GM18870 (cell line): ENCODE results near the gene PSG7.
"Not testable (repeated sequence)": the region's sequence is repeated elsewhere in the genome, so short reads cannot be mapped to it uniquely, and the experiment has no call there.

Experiments
- ATAC-seq: cut with Tn5 transposase; IDR thresholded peaks from one replicate; pipeline ENCODE4 v1.9.1; 2021; ENCODE audit warnings: moderate library complexity; ENCODE audit not compliant: unreplicated experiment

PSG7 gene

DNA sequence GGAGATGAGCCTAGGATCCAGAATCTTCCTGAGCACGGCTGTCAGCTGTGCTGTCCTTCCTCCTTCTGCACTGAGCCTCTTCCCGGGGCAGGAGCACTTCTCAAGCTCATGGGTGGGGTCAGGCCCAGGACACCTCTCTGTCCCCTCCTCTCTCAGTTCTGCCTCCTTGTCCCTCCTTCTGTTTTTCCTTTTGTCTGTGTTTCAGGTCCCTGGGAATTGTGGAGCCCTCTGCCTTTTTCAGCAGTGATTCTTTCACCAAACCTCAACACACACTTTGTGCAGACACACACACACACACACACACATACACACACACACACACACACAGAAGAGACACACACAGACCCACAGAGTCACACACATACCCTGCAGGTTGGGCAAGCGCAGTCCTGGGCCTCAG, at the start of gene PSG7:
Gene PSG7 (minus strand): TSS at position 101 of the 400 bp plus-strand sequence. CDS start 131 bp downstream, outside the sequence.
- ATAC-seq: not testable (repeated sequence)

DNA sequence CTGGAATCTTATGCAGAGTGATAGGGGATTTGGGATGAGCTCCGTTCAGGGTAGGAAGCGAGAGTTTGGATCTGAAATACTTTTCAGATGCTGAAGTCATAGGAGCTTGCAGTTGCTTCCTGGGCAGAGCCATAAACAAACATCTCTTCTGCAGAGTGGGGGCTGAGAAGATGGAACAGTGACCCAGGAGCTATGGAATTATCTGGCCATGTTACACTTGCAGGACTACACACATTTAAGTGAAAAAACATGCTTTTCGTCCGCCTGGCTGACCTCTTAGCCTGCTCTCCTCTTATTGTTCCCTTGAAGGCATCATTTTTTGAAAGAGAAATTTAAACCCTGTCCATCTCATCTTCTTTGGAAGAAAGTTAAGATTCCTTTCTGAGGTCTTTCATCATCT, 48.6 kb upstream of the PSG7 start:
- no peak for ATAC-seq

DNA sequence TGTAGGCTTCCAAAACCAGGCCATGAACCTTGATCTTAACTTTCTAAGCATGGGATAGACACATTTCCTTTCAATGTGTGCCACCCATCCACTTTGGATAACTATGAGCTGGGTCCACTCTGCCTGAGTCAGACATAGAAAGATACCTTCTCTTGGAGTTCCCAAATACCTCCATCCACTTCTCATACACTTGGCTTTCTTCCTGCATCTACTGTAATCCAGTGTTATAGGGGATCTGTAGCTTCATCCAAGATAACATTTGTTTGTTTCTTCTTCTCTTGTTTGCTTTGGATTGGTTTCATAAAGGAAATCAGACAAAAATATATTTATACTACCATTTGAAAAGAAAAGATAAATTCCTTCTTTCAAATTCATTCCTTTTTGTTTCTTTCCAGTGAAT, 45.1 kb upstream of the PSG7 start:
- ATAC-seq: not testable (repeated sequence)

DNA sequence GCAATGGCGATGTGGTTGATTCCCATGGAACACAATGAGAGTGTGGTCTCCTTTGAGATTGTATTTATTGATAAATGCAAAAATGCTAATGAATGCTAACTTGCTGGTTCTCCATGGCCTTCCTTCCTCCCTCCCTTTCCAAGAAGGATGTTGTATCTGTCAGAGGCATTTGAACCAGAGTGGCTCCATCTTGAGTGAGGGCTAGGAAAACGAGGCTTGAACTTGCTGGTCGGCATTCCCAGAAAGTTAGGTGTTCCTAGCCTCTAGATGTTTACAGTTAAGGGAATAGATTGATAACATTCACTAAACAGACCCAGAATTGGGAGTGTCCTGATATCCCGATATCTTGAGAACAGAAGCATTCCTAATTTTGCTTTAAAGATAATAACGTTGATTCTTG, 34.4 kb upstream of the PSG7 start:
- ATAC-seq: not testable (repeated sequence)

DNA sequence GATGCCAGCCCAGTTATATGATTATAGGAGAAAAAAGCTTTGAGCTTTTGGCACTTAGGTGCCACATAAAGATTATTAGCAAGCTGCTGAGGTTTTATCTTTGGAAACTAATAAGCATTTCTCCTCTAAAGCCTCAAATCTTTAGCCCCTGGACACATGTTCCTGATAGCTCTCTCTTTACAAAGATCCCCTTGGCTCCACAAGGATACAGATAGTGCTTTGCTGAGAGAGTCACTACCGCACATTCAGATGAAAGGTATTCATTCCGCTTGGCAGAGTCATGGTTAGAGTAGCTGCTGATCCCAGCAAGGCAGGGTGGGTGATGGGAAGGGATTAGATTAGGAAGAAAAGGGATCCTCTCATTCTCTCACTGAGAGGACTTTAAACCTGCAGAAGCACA, 28.2 kb upstream of the PSG7 start:
- ATAC-seq: no peak

DNA sequence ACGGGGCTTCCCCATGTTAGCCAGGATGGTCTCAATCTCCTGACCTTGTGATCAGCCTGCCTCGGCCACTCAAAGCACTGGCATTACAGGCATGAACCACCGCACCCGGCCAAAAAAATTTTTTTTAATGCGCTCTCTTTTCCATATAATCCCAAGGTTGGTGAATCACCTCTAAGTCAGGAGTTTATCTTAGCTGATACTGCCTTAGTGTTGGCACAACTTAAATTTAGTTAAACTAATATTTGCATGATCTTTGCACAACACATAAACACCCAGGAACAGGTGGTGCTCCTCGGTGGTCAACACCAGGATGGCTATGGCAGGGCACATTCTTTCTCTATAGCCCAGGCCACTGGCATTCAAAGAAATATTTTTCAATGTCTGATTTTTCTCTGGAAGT, 24.1 kb upstream of the PSG7 start:
- ATAC-seq: no peak

DNA sequence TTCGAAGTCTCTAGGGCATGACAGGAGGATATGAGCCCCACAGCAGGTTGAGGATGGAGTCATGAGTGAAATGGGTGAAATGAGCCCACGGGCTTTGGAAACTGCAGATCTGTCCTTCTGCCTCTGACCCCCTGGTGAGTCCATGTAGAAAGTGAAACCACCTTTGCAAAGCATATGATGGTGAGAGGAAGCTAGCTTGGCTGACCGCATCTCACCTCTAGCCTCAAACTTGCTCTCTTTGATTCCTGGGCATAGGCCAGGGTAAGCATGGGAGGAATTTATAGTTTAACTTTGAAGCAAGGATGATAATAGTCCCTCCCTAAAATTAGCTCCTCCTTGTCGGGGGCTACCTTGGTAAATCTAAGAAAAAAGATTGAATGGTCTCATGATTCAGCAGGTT, 15.1 kb upstream of the PSG7 start:
- not testable (repeated sequence) for ATAC-seq

DNA sequence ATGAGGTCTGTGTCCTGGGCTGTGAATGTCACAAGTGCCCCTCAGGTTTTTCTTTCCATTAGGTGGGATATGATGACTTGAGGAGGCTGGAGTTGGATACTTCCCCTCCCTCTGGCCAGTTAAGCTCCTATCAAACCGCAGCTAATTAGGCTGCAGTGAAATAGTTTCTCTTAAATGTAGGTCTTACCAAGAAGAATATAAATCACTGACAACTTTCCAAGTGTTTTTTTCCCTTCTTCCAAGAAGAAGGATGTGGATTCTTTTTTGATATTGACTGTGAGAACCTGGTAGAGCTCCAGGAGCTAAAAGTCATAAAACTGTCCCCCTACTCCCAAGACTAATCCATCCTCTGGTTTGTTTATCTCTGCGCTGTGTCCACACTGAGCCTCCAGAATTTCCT, 14.5 kb upstream of the PSG7 start:
- not testable (repeated sequence) for ATAC-seq

DNA sequence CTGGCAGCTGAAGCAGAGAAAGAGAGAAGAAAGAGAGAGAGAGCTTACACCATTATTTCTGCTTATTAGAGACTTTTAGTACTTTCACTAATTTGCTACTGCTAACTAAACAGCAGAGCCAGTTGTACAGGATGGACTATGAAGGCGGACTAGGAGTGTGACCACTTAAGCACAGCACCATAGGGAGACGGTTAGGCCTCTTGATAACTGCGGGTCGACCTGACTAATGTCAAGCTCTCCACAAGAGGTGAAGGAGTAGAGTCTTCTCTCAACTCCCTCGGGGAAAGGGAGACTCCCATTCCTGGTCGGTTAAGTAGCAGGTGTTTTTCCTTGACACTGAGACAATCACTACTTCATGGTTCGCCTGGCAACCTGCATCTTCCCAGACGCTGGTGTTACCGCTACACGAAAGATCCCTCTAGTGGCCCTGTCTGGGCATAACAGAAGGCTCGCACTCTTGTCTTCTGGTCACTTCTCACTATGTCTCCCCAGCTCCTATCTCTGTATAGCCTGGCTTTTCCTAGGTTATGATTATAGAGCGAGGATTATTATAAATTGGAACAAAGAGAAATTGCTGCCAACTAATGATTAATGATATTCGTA, 5.3 kb upstream of the PSG7 start:
- no peak for ATAC-seq

DNA sequence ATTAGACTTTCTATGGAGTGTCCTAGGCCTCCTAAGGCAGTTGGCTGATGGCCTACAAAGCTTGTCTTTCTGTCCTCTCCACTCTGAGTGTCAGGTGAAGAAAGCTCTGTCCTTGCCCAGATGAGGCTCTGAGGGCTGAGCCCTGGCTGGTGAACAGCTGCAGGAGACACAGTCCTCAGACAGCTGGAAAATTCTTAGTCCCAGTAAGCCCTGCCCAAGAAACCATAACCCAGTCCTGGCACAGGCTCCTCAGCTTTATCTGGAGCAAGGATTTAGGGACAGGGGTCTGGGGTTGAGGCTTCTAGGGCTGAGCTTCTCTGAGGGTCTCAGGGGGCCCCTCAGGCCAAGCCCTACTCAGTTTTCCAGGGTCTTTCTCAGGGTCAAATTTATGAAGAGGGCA, 2.3 kb downstream of the PSG7 start:
- not testable (repeated sequence) for ATAC-seq

DNA sequence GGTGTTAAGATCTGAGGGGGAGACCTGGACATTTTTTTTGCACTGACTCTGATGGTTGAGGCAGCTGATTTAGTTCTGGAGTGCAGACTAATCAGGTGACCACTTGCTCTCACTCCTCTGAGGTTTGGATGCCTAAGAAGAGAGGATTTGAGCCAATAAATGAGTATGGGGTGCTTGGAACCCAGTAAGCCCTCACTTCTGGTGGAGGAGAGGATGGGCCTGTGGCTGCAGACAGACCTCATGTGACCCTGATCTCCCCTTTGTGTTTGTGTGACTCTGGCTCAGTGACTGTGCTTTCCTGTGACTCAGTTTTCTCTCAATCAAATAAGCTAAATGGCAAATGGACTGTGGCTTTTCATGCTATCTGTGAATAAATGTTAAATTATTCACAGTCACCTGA, 2.8 kb downstream of the PSG7 start:
- ATAC-seq: not testable (repeated sequence)

DNA sequence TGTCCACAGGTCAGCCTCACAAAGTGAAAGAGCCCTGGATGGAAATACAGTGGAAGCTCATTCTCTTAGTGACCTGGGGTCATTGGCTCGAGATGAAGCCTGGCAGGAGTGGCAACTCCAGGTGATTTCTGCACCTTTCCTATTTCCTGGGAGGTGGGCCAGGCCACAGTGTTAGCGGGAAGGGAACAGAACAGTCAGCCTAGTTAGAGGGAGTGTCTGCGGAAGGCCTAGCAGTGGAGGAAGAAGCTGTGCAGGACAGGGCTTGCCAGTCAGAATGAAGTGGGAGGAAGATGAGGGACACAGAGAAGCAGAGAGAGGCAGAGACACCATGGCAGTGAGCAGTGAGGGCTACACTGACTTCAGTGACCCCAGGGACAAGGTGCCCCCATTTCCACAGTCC, 3.6 kb downstream of the PSG7 start:
- not testable (repeated sequence) for ATAC-seq

DNA sequence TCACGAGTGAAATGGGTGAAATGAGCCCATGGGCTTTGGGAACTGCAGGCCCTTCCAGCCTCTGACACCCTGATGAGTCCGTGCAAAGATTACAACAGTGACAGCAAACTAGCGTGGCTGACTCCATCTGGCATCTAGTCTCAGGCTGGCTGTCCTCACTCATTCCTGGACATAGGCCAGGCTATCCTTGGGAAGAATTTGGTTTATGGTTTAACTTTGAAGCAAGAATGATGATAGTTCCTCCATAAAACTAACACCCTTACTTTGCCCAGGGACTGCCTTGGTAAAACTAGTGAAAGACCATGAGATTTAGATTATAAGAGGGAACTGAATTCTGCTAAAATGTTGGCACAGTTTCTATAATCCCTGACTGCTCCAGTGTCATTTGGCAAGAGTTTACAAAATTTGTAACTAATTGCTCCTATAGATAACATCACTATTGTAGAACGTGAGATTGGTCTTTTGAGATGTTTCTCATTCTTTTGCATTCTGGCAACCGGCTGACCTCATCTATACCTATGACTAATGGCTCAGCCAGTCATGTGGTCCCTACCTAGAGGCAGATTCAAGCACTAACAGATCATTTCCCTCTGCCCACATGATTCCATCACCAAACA, 4.4 kb downstream of the PSG7 start:
- ATAC-seq: not testable (repeated sequence)

DNA sequence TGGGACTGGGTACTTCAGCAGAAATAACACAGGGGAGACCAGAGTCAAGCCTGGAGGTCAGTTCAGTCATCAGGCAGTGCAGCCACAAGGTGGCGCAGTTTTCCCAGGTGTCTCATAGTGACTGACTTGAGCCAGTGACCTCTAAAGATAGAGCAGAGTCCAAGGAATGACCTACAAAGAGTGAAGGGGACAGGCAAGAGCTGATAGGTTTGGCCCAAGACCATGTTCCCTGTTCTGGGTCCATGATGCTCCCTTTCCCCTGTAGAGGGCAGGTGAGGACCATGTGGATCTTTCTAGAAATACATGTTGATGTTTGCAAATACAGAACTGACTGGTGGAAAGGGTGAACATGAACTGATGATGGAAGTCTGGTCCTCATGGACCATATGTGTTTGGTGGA, 6.8 kb downstream of the PSG7 start:
- not testable (repeated sequence) for ATAC-seq

DNA sequence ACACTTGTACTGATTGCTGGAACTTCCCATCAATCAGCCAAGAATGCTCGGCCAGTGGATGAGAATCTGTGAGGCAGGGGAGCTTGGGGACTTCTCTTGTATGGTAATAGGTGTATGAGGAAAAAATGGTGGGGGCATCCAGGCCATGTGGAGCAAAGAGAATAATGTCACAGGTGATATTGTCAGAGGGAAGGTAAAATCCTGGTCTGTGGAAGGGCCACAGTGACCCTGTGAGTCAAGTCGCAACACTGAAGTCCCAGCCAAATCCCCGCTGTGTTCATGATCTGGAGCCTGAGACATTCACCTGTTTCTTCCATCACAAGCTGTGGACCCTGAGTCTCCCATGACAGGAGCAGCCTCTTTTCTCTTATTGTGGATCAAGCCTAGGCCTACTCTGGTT, 8.1 kb downstream of the PSG7 start:
- ATAC-seq: no peak

DNA sequence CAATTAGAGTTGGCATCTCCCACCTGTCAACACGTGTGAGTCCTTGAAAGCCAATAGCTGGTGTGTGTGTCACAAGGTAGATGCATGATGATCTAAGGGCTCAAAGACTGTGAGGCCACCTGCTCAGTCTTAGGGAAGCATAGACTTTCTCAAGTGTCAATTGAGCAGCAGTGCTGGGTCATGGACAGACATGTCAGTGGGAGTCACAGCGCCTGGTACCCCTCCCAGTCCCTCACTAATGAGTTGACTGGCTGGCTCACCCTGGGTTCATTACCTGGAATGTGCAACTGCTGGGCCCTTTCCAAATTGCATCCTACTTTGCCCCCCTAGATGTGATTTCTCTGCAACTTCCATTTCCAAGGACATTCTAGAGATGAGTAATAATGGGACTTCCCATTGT, 10.2 kb downstream of the PSG7 start:
- ATAC-seq: no peak

DNA sequence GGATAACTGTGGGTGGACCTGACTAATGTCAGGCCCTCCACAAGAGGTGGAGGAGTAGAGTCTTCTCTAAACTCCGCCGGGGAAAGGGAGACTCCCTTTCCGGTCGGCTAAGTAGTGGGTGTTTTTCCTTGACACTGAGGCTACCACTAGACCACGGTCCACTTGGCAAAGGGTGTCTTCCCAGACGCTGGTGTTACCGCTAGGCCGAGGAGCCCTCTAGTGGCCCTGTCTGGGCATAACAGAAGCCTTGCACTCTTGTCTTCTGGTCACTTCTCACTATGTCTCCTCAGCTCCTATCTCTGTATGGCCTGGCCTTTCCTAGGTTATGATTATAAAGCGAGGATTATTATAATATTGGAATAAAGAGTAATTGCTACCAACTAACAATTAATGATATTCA, 13.9 kb downstream of the PSG7 start:
- ATAC-seq: not testable (repeated sequence)

DNA sequence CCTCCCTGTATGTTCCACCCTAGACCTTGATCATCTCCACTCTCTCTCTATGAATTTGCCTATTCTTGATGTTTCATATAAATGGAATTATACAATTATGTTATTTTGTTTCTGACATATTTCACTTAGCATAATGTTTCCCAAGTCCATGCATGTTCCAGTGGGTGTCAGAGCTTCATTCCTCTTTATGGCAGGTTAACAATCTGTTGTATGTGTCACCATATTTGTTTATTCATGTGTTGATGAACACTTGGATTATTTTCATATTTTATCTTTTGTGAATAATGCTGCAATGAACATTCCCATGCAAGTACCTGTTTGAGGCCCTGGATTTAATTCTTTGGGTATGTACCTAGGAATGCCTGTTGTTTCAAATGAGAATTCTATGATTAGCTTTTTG, 16.0 kb downstream of the PSG7 start:
- not testable (repeated sequence) for ATAC-seq

DNA sequence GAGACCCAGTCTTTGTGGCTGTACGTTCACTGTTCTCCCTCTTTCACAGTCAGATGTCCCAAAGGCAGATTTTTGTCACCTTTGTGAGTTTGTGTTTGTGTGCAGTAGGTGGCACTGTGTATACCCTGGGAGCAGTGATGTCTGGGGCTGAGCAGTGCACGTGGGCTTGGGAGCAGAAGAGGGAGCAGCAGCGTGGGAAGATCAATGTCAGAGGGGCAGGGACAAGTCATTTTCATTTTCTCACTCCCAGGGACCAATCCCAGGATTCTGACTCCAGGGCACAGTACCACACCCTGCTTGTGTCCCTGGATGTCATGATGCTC, 17.3 kb downstream of the PSG7 start:
- no peak for ATAC-seq

DNA sequence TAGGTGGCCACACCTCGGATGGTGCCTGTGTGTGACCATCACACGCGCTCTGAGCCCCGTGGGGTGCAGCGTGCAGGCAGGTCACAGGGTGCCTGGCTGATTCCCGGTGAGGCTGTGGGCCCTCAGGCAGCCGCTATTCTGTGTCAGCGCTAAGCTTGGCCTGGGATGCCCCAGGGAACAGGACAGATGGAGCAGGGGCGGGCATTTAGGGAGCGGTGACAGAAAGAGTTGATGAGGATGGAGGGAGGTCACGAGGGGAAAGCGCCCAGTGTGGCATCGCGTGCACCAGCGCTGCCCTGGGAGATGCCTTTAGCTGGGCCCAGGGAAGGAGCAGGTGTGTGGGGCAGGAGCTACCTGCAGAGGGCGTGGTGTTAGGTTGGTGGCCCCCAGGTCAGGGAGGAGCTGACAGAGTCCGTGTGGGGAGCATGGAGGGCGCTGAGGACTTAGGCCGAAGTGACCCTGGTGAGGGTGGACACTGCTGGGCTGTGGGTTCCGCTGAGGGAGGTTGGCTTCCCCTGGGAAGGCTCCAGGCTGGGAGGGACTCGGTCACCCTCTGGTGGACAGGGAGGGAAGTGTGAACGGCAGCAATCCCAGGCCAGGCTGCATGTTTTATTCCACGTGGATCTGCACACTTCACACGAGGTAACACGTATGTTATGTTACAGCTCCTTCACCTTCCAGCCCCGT, 17.8 kb downstream of the PSG7 start:
- not testable (repeated sequence) for ATAC-seq

DNA sequence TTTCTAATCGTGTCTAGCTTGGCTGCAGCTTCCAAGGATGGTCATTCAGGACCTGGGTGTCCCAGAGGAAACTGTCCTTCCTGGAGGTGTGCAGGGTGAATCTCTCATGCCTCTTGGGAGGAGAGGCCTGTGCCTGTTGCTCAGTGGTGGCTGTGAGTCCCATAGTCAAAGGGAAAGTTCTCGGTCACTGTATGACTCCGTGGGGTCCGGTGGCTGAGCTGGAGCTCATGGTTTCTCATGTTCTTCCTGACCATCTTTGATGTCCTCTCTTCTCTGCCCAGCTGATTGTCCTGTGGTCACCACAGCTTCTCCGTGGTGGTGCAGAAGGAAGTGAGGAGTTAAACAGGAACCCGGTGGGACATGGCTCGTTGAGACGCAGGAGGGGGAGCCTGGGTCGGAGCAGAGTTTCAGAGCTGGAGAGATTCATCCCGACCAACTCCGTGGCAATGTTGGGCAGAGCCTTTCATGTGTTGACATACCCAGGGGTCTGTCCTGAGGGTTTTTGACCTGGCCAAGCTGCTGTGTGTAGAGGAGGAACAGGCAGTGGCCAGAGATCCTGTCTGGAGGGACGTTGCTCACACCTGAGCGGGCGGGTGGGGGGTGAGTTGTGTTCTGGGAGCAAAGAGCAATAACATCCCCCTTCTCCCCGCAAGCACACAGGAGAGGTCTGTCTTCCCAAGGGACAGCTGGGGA, 18.5 kb downstream of the PSG7 start:
- not testable (repeated sequence) for ATAC-seq

DNA sequence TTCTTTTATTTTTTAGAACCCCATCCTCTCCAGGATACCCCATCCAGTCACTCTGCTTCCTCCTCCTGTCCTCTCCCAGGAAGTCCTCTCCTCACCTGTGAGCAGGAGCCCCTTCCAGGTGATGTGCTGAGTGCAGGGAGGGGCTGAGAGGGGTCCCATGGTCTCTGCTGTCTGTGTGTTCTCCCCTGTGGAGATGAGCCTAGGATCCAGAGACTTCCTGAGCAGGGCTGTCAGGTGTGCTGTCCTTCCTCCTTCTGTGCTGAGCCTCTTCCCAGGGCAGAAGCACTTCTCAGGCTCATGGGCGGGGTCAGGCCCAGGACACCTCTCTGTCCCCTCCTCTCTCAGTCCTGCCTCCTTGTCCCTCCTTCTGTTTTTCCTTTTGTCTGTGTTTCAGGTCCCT, 19.4 kb downstream of the PSG7 start, which contains the start of gene PSG6:
Gene PSG6 (minus strand): TSS at position 261 of the 400 bp plus-strand sequence. CDS start 102 bp downstream, at position 159.
- ATAC-seq: not testable (repeated sequence)
